IPS-11a (cell line): Measurements from ENCODE around the gene CHRM1.

Experiments used
- H3K4me3 ChIP-seq: one replicate; pipeline ENCODE4 v1.5.1; 2013; ENCODE audit warnings: low read depth, low read length, control low read depth

CHRM1 gene

GRCh38 chr11:62908468-62909072 lies 12.6 kb downstream of the CHRM1 start:
- H3K4me3 ChIP-seq: no peak overlapping the region

GRCh38 chr11:62905927-62906531 lies 15.1 kb downstream of the CHRM1 start:
- H3K4me3 ChIP-seq: no peak overlapping the region

- H3K4me3 ChIP-seq: no peak overlapping the region
Measured at GRCh38 chr11:62905296-62905695, 15.9 kb downstream of the CHRM1 start.

GRCh38 chr11:62902932-62903331 lies 18.2 kb downstream of the CHRM1 start:
- no peak overlapping the region for H3K4me3 ChIP-seq

GRCh38 chr11:62898027-62898426 lies 23.1 kb downstream of the CHRM1 start:
- H3K4me3 ChIP-seq: no peak overlapping the region

GRCh38 chr11:62897311-62897710 lies 23.9 kb downstream of the CHRM1 start:
- H3K4me3 ChIP-seq: no peak overlapping the region

GRCh38 chr11:62896049-62896448 lies 25.1 kb downstream of the CHRM1 start:
- H3K4me3 ChIP-seq: no peak overlapping the region

GRCh38 chr11:62895501-62895900 lies 25.7 kb downstream of the CHRM1 start:
- H3K4me3 ChIP-seq: no peak overlapping the region

GRCh38 chr11:62892077-62892922 lies 28.9 kb downstream of the CHRM1 start:
- H3K4me3 ChIP-seq: no peak overlapping the region

GRCh38 chr11:62889484-62890437 lies 31.4 kb downstream of the CHRM1 start:
- no peak overlapping the region for H3K4me3 ChIP-seq

- no peak overlapping the region for H3K4me3 ChIP-seq
Measured at GRCh38 chr11:62889126-62889483, 32.1 kb downstream of the CHRM1 start.

- no peak overlapping the region for H3K4me3 ChIP-seq
Measured at GRCh38 chr11:62888406-62888805, 32.8 kb downstream of the CHRM1 start.

- no peak overlapping the region for H3K4me3 ChIP-seq
Measured at GRCh38 chr11:62885137-62885750, 35.9 kb downstream of the CHRM1 start.

GRCh38 chr11:62883673-62884072 lies 37.5 kb downstream of the CHRM1 start:
- H3K4me3 ChIP-seq: no peak overlapping the region

GRCh38 chr11:62882788-62883501 lies 38.2 kb downstream of the CHRM1 start:
- peak overlapping the region; percentile 99 for H3K4me3 ChIP-seq

GRCh38 chr11:62882431-62882749 lies 38.8 kb downstream of the CHRM1 start:
- H3K4me3 ChIP-seq: peak overlapping the region; percentile 99

GRCh38 chr11:62881579-62882430 lies 39.4 kb downstream of the CHRM1 start:
- peak overlapping the region; percentile 99 for H3K4me3 ChIP-seq

- peak within 1 kb of the TSS; percentile 99 for H3K4me3 ChIP-seq
Measured at GRCh38 chr11:62880803-62881578, 40.2 kb downstream of the CHRM1 start, which contains the start of gene SLC3A2. TSS of gene SLC3A2 (plus strand) at chr11:62880896. CDS start at chr11:62881024, 128 bp downstream.
